Endothelial cell of umbilical vein (primary cell): ENCODE data around the gene LRRC8A. TPM values are rescaled to one million over a fixed set of nuclear protein-coding genes. Genes with fewer than 3 reads are reported as not detected.
"Not testable (repeated sequence)": the region's sequence is repeated elsewhere in the genome, so short reads cannot be mapped to it uniquely, and the experiment has no call there.

Experiments used
- BruUV-seq: library from RNA; stranded (reverse); fragments of 400-500 nt; replicated peaks from 2 replicates; lab custom pipeline; 2021; lab: Mats Ljungman, UMichigan
- CTCF ChIA-PET: fragments of 300-600, 350-600 bp; sonication (Branson Sonifier 250); formaldehyde crosslinking; loops from one replicate; lab custom pipeline; 2021; ENCODE audit warnings: antibody characterized with exemption, inconsistent platforms; lab: Charles Lee
- POLR2A ChIA-PET: fragments of 300-600, 350-600 bp; sonication (Branson Sonifier 250); formaldehyde crosslinking; loops from one replicate; lab custom pipeline; 2021; ENCODE audit warnings: antibody characterized with exemption, inconsistent platforms; lab: Charles Lee
- DNase-seq: peaks from one replicate; pipeline ENCODE4 v3.0.0-alpha.2; 2011; ENCODE audit warnings: low read depth, low spot score
- FAIRE-seq: peaks from 2 replicates; lab custom pipeline; 2011; peaks lifted over from hg19 to GRCh38; lab: Jason Lieb, UNC
- H2AFZ ChIP-seq: 2 replicates; pipeline ENCODE4 v1.6.0; 2012; ENCODE audit warnings: low read depth, low read length, control low read depth, inconsistent platforms
- H3K27ac ChIP-seq: 2 replicates; pipeline ENCODE4 v1.5.1; 2011; ENCODE audit warnings: low read depth, mild to moderate bottlenecking, control low read depth, low read length, moderate library complexity; ENCODE audit not compliant: insufficient read depth
- H3K27me3 ChIP-seq, 2 experiments: 2 replicates each; pipeline versions ENCODE4 v1.6.0 to v1.6.1; 2011; ENCODE audit warnings: low read length in 2 of 2, mixed read lengths in 1 of 2; ENCODE audit not compliant: control insufficient read depth in 2 of 2, insufficient read depth in 2 of 2
- H3K36me3 ChIP-seq, 2 experiments: 2 replicates in 1 of 2; 3 replicates in 1 of 2; pipeline ENCODE4 v1.5.1; 2011; ENCODE audit warnings: low read length in 2 of 2, mild to moderate bottlenecking in 1 of 2, moderate library complexity in 1 of 2; ENCODE audit not compliant: control insufficient read depth in 2 of 2, insufficient read depth in 2 of 2; ENCODE audit errors: extremely low read depth in 1 of 2
- H3K4me1 ChIP-seq: 3 replicates; pipeline ENCODE4 v1.5.1; 2011; ENCODE audit warnings: mild to moderate bottlenecking, low read length; ENCODE audit not compliant: control insufficient read depth, insufficient read depth; ENCODE audit errors: extremely low read depth
- H3K4me2 ChIP-seq: 2 replicates; pipeline ENCODE4 v1.6.1; 2011; ENCODE audit warnings: low read length, control low read depth, mixed read lengths; ENCODE audit not compliant: insufficient read depth
- H3K4me3 ChIP-seq, 3 experiments: fragments of 200-600 bp in 1 of 3; sonication (generic), shearing (Covaris generic) in 1 of 3; replicated peaks in 1 of 3; 2 replicates each; pipeline ENCODE4 v1.5.1; 2011 to 2016; ENCODE audit warnings: control low read depth in 3 of 3, low read length in 3 of 3, mild to moderate bottlenecking in 2 of 3, inconsistent platforms in 1 of 3, low read depth in 1 of 3, moderate library complexity in 1 of 3; ENCODE audit not compliant: insufficient read depth in 1 of 3
- H3K79me2 ChIP-seq: 2 replicates; pipeline ENCODE4 v1.6.0; 2012; ENCODE audit warnings: low read length, inconsistent platforms; ENCODE audit not compliant: control insufficient read depth, insufficient read depth
- H3K9ac ChIP-seq: replicated peaks from 2 replicates; pipeline ENCODE3; 2011; ENCODE audit warnings: low read length, control low read depth; ENCODE audit not compliant: insufficient read depth; ENCODE audit errors: extremely low read depth
- H3K9me1 ChIP-seq: replicated peaks from 3 replicates; pipeline ENCODE4 v1.6.0; 2011; ENCODE audit warnings: mild to moderate bottlenecking, low read length; ENCODE audit not compliant: control insufficient read depth, insufficient read depth; ENCODE audit errors: extremely low read depth
- H3K9me3 ChIP-seq: replicated peaks from 2 replicates; pipeline ENCODE4 v1.5.1; 2012; ENCODE audit warnings: low read length, inconsistent platforms; ENCODE audit not compliant: control insufficient read depth, insufficient read depth
- H4K20me1 ChIP-seq: replicated peaks from 2 replicates; pipeline ENCODE3; 2011; ENCODE audit warnings: mild to moderate bottlenecking, low read length; ENCODE audit not compliant: control insufficient read depth, insufficient read depth; ENCODE audit errors: extremely low read depth
- EZH2 ChIP-seq: IDR thresholded peaks from 2 replicates; pipeline ENCODE4 v1.6.1; 2012; ENCODE audit warnings: borderline replicate concordance, low read depth, mild to moderate bottlenecking, moderate library complexity, low read length, inconsistent platforms; ENCODE audit not compliant: severe bottlenecking
- FOS ChIP-seq: IDR thresholded peaks from 2 replicates; pipeline ENCODE4 v1.6.1; 2011; ENCODE audit warnings: mild to moderate bottlenecking, low read length, moderate library complexity, borderline replicate concordance; ENCODE audit not compliant: insufficient read depth
- GATA2 ChIP-seq: IDR thresholded peaks from 2 replicates; pipeline ENCODE4 v1.7.0; 2011; ENCODE audit warnings: low read depth, mild to moderate bottlenecking, moderate library complexity, mixed read lengths, low read length; ENCODE audit not compliant: insufficient read length, insufficient read depth
- JUN ChIP-seq: IDR thresholded peaks from 2 replicates; pipeline ENCODE4 v1.6.1; 2011; ENCODE audit warnings: borderline replicate concordance, low read depth; ENCODE audit not compliant: insufficient read length, insufficient read depth
- MYC ChIP-seq: IDR thresholded peaks from one replicate; pipeline ENCODE4 v1.6.1; 2011; ENCODE audit warnings: mild to moderate bottlenecking, low read depth, low read length
- POLR2A ChIP-seq: IDR thresholded peaks from 2 replicates; pipeline ENCODE4 v1.6.1; 2012; ENCODE audit warnings: low read depth, mild to moderate bottlenecking, control low read depth, low read length
- POLR2AphosphoS5 ChIP-seq: IDR thresholded peaks from 2 replicates; pipeline ENCODE4 v1.6.1; 2012; ENCODE audit warnings: low read depth, mild to moderate bottlenecking, control low read depth, low read length, moderate library complexity; ENCODE audit not compliant: insufficient read depth
- dilution Hi-C: fragments of 300-500 bp; cut with MboI; formaldehyde crosslinking; loops from one replicate; pipeline ENCODE4 v1.15.0; 2019; ENCODE audit warnings: low sequenced_read_pairs; ENCODE audit not compliant: extremely low pct_ligation_motif_present
- intact Hi-C: fragments of 100-400 bp; cut with micrococcal nuclease; formaldehyde crosslinking; loops from one replicate; pipeline ENCODE4 v1.10.0; 2022
- polyA plus RNA-seq, 4 experiments: library from polyadenylated mRNA; depleted of rRNA in 3 of 4; stranded (reverse) in 3 of 4; unstranded in 1 of 4; fragments of >200 nt; gene quantifications; 2 replicates each; pipeline versions ENCODE4 v1.2.1 to v1.2.3, GENCODE V29; 2011 to 2012; ENCODE audit warnings: missing spikeins in 1 of 4
- total RNA-seq: library from RNA; stranded (reverse); gene quantifications from 2 replicates; pipeline ENCODE4 v1.2.3, GENCODE V29; 2021

LRRC8A gene
- total and polyA plus RNA-seq, 2 donors (not counting 3 experiments of a cell fraction or from before 2014, with no cell fraction given), result 99.6 to 129 TPM

DNA sequence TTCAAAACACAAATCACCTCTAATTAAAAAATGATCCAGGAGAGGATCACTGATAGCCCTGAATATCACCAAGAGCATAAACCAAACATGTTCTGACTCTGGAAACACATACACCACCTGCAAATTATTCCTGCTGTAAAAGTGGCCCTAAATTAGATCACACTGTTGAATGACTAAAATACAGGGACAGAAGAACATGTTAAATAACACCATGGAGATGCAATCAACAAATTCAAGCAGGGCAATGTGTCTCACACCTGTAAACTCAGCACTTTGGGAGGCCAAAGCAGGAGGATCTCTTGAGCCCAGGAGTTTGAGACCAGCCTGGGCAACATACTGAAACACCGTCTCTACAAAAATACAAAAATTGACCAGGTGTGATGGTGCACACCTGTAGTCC lies 34.1 kb upstream of the LRRC8A start:
- CTCF ChIA-PET, result no interaction called here
- Histone ChIP-seq H3K4me3 (no peak overlapping the region), H3K36me3 (no peaks in the 10 kb centered on the region), H2AFZ (no peak overlapping the region), H3K79me2 (no peaks in the 10 kb centered on the region), H3K9me1 (no peaks in the 10 kb centered on the region), H3K4me1 (no peaks in the 10 kb centered on the region), H3K9ac (no peak overlapping the region), H3K9me3 (no peaks in the 10 kb centered on the region), H3K27ac (no peak overlapping the region), H3K27me3 (no peaks in the 10 kb centered on the region), H3K4me2 (no peak overlapping the region), H4K20me1 (no peaks in the 10 kb centered on the region)
- intact Hi-C loops, result no loop called here
- POLR2A ChIA-PET, result no interaction called here
- no TSS peak for BruUV-seq
- DNase-seq (no peak), FAIRE-seq (no peak)
- dilution Hi-C loops, result no loop called here
- TF ChIP-seq POLR2AphosphoS5 (no peak), EZH2 (no peak), MYC (no peak), GATA2 (no peak), JUN (no peak), POLR2A (no peak), FOS (no peak)

DNA sequence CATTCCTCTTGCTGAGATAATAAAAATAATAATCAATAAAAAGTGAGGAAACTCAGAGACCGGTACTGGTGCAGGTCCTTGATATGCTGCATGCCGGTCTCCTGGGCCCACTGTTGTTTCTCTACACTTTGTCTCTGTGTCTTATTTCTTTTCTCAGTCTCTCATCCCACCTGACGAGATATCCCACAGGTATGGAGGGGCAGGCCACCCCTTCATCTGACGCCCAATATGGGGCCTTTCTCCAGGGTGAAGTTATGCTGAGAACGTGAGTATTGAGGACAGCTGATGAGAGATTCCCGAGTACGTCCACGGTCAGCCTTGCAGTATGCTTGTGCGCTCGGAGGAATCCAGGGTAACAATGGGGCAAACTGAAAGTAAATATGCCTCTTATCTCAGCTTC lies 30.9 kb upstream of the LRRC8A start:
- BruUV-seq, intact Hi-C loops, H4K20me1 ChIP-seq, H3K79me2 ChIP-seq, H3K9me3 ChIP-seq, H3K4me1 ChIP-seq, FAIRE-seq, H3K4me2 ChIP-seq, H3K9me1 ChIP-seq, DNase-seq, H3K9ac ChIP-seq, H3K27me3 ChIP-seq, H3K4me3 ChIP-seq, H2AFZ ChIP-seq, POLR2A ChIA-PET, H3K27ac ChIP-seq, H3K36me3 ChIP-seq, dilution Hi-C loops: not testable (repeated sequence)
- CTCF ChIA-PET, result interaction anchor here (1.7 kb wide), 1 partner anchor 155 kb away, joined by 12 read pairs; no protein-coding TSS in a partner anchor
